Measurements from ENCODE around the gene PCDH15. TPM values are rescaled to one million over a fixed set of nuclear protein-coding genes. Genes with fewer than 3 reads are reported as not detected.

The PCDH15 gene
- total RNA-seq, 1 experiment from 2014 or later, result 0.77 TPM

DNA sequence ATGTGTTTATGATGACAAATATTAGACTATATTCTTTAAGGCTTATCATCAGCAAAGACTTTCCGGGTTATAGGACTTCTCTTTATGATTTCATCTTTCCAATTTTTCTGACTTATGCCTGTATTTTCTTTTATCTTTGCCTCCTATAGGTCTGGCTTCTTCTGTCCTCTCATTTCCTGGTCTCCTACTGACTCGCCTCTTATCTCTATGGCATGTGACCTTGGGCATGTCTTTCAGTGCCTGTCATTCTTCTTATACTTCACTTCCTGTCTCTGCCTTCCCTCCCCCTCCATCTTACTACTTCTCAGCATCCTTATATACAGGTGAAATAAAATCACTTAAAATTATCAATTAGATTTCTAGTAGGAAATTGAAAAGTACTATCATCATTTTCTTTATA is 42.2 kb downstream of the PCDH15 start:
- Histone ChIP-seq H3K36me3 (no peaks in the 10 kb centered on the region), H3K4me1 (no peaks in the 10 kb centered on the region), H3K9me3 (replicated peaks) (no peaks in the 10 kb centered on the region), H3K27ac (no peak overlapping the region), H3K4me3 (no peak overlapping the region), H3K27me3 (no peaks in the 10 kb centered on the region)
- no peak for DNase-seq

DNA sequence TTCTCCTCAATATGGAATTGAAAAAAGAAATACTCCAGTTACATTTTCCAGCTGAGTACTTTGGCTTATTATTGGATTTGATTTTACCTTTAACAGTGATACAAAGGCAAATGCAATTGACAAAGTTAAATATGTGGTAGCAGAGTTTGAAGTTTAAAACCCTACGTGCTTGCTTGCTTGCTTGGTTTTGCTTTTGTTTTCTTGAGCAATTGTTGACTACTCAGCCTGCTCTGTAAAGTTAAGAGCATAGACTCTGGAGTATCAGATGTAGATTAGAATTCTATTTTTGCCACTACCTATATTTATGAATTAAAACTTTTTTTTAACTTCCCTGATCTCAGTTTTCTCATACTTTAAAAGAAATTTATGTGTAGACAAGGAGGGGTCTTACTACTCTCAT is 51.4 kb downstream of the PCDH15 start:
- H3K36me3 ChIP-seq, result no peaks in the 10 kb centered on the region
- H3K27me3 ChIP-seq, result no peaks in the 10 kb centered on the region
- H3K4me1 ChIP-seq, result no peaks in the 10 kb centered on the region
- H3K4me3 ChIP-seq, result no peak overlapping the region
- no peaks in the 10 kb centered on the region for H3K9me3 ChIP-seq (replicated peaks)
- H3K27ac ChIP-seq, result no peak overlapping the region
- DNase-seq, result no peak

DNA sequence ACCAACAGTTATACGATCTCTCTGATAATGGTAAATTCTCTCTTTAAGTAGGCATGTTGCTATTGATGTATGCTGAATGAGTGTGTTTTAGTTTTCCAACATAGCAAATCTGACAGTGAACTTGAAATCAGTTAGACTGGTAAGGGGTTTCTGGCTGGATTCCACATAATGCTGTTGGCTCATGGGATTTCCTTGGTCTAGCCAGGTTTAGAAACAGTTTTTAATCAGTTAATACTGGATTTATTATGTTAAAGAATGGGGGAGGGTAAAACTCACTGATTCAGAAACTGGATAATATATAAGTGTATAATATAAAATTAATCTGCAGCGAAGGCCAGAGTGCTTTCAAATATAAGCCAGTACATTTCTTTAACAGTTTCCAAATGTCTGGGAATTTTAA is 55.6 kb downstream of the PCDH15 start:
- Histone ChIP-seq H3K4me3 (no peak overlapping the region), H3K9me3 (replicated peaks) (no peaks in the 10 kb centered on the region)
- DNase-seq, result no peak

DNA sequence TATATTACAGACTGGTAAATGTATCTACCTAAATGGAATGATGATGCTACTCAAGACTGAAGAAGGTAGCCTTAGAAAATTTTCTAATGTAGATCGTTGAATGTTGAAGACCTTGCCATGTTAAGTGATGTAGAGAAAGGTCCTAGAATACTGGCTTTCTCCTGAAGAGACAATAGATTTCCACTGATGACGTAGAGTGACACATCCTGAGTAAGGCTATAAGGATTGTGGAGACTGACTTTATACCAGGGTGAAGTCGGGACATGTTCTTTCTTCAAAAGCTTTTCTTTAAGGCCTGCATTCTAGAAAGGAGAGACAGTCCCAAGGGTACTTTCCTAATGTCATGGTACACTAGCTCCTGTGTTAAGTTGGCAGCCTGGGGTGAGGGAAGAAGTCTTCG is 58.6 kb downstream of the PCDH15 start:
- no peaks in the 10 kb centered on the region for H3K9me3 ChIP-seq (replicated peaks)
- no peaks in the 10 kb centered on the region for H3K27me3 ChIP-seq
- H3K4me3 ChIP-seq, result no peak overlapping the region
- H3K4me1 ChIP-seq, result no peaks in the 10 kb centered on the region
- no peaks in the 10 kb centered on the region for H3K36me3 ChIP-seq
- DNase-seq, result no peak
- H3K27ac ChIP-seq, result no peak overlapping the region

More for the DNA sequence above, 55.6 kb downstream of the PCDH15 start:
- Histone ChIP-seq H3K27me3 (no peaks in the 10 kb centered on the region), H3K27ac (no peak overlapping the region), H3K4me1 (no peaks in the 10 kb centered on the region), H3K36me3 (no peaks in the 10 kb centered on the region)

DNA sequence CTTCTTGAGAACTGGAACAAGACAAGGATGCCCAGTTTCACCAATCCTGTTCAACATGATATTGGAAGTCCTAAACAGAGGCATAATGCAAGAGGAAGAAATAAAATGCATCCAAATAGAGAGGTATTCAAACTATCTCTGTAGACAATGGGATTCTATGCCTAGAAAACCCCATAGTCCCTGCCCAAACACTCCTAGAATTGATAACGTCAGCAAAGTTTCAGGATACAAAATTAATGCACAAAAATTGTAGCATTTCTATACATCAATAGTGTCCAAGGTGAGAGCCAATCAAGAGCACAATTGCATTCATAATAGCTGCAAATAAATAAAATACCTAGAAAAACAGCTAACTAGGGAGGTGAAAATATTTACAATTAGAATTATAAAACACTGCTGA is 72.5 kb downstream of the PCDH15 start:
- Histone ChIP-seq H3K27ac (no peak overlapping the region), H3K4me3 (no peak overlapping the region), H3K9me3 (replicated peaks) (no peaks in the 10 kb centered on the region), H3K27me3 (no peaks in the 10 kb centered on the region), H3K4me1 (no peaks in the 10 kb centered on the region), H3K36me3 (no peaks in the 10 kb centered on the region)
- no peak for DNase-seq

DNA sequence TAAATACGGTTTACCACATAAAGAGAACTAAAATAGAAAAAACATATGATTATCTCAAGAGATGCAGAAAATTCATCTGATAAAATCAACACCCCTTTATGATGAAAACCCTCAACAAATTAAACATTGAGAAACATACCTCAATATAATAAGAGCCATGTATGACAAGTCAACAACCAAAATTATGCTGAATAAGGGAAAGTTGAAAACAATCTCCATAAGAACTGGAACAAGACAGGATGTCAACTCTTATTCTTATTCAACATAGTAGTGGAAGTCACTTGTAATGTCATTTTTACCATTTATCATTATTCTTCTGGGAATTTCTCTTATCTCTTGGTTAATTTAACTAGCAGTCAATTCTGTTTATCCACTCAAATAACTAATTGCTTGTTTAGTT is 79.0 kb downstream of the PCDH15 start:
- DNase-seq, result no peak
- no peaks in the 10 kb centered on the region for H3K27me3 ChIP-seq
- no peaks in the 10 kb centered on the region for H3K9me3 ChIP-seq (replicated peaks)
- H3K4me3 ChIP-seq, result no peak overlapping the region
- no peak overlapping the region for H3K27ac ChIP-seq
- no peaks in the 10 kb centered on the region for H3K36me3 ChIP-seq
- no peaks in the 10 kb centered on the region for H3K4me1 ChIP-seq

DNA sequence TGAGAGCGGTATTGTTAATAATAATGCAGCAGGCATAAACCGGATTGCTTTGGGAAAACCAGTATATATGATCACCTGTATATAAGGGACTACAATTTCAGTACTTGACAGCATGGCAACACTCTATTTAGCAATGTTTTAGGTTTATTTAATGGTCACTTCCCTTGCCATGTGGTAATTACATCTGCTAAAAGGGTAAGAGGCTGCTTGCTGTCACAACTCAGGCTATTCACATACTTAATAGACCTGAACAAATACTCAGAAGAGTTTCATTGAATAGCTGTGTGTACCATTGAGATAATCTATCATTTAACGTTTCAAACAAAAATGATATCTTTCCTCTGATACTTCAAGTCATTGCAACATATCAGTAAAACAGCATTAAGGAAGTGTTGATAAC is 90.1 kb downstream of the PCDH15 start:
- no peak overlapping the region for H3K4me3 ChIP-seq
- no peaks in the 10 kb centered on the region for H3K27me3 ChIP-seq
- no peak overlapping the region for H3K27ac ChIP-seq
- no peaks in the 10 kb centered on the region for H3K4me1 ChIP-seq
- DNase-seq, result no peak
- no peaks in the 10 kb centered on the region for H3K36me3 ChIP-seq
- H3K9me3 ChIP-seq (replicated peaks), result no peaks in the 10 kb centered on the region

DNA sequence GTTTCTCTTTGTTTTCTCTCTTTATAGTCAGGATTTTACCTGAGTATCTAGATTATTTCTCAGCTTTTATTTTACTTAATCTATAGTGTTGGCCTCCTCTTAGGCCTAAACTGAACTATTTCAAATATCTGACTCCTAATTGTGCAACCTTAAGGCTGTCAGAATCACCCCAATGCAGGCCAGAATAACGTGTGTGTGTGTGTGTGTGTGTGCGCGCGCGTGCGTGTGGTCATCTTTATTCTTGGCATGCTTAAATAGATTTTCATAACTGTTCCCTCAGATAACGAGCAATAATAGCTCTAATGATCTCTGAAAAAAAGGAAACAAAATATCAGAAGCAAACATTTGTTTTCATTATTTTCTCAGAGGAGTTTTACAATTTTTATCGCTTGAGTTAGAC is 92.4 kb downstream of the PCDH15 start:
- no peaks in the 10 kb centered on the region for H3K4me1 ChIP-seq
- H3K27me3 ChIP-seq, result no peaks in the 10 kb centered on the region
- DNase-seq, result no peak
- no peak overlapping the region for H3K27ac ChIP-seq
- no peaks in the 10 kb centered on the region for H3K9me3 ChIP-seq (replicated peaks)
- no peak overlapping the region for H3K4me3 ChIP-seq
- no peaks in the 10 kb centered on the region for H3K36me3 ChIP-seq

DNA sequence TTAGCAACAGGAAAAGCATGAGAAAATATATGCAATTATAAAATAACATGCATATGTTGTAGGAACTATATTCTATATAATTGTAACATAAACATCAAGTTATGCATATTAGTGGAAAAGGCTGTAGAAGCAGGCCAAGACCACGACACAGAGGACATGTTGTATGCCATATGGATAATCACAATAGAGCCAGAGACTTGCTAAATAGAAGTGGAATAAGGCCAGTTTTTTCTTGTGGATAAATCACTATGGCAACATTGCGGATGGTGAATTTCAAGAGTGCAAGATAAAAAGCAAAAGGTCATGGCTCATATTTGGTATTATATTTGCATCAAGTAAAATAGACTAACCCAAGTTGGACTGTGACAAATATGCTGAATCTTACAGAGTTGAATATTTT is 93.0 kb downstream of the PCDH15 start:
- Histone ChIP-seq H3K27me3 (no peaks in the 10 kb centered on the region), H3K27ac (no peak overlapping the region), H3K4me1 (no peaks in the 10 kb centered on the region), H3K4me3 (no peak overlapping the region), H3K36me3 (no peaks in the 10 kb centered on the region), H3K9me3 (replicated peaks) (no peaks in the 10 kb centered on the region)
- DNase-seq, result no peak

DNA sequence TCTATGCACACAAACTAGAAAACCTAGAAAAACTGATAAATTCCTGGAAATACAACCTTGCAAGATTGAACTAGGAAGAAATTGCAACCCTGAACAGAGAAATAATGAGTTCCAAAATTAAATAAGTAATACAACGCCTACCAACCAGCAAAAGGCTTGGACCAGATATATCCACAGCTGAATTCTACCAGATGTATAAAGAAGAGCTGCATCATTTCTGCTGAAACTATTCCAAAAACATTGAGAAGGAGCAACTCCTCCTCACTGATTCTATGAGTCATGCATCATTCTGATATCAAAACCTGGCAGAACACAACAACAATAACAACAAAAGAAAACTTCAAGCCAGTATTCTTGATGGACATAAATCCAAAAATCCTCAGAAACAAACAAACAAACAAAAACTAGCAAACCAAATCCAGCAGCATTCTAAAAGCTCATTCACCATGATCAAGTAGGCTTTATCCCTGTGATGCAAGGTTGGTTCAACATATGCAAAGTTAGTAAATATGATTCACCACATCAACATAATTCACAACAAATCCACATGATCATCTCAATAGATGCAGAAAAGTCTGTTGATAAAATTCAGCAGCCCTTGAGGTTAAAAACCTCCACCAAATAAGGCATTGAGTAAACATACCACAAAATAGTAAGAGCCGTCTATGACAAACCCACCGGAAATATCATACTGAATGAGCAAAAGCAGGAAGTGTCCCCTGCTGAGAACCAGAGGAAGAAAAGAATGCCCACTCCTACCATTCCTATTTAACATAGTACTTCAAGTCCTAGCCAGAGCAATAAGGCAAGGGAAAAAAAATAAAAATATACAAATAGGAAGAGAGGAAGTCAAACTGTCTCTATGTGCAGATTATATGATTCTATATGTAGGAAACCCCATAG is 98.2 kb downstream of the PCDH15 start:
- Histone ChIP-seq H3K36me3 (no peaks in the 10 kb centered on the region), H3K4me1 (no peaks in the 10 kb centered on the region), H3K9me3 (replicated peaks) (no peaks in the 10 kb centered on the region), H3K27me3 (no peaks in the 10 kb centered on the region), H3K4me3 (no peak overlapping the region), H3K27ac (no peak overlapping the region)
- no peak for DNase-seq

DNA sequence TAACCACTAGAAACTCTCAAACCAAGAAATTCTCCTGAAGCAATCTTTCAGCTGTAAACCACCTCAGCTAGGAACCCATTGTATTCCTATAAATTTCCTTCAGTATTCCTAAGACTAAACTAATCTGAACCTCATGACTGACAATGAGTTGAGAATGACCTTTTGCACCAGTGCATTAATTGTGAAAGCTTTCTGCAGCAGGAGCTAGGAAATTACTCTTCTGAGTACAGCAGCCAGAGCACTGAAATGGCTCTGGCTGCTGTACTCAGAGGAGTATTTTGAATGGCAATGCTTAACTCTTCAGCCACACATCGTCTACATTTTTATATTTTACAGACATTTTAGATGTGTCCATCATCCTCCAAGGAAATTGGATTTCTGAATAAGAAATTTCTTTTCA is 109.7 kb downstream of the PCDH15 start:
- Histone ChIP-seq H3K4me3 (no peak overlapping the region), H3K27me3 (no peaks in the 10 kb centered on the region), H3K27ac (no peak overlapping the region), H3K4me1 (no peaks in the 10 kb centered on the region), H3K9me3 (replicated peaks) (no peaks in the 10 kb centered on the region), H3K36me3 (no peaks in the 10 kb centered on the region)
- DNase-seq, result no peak

DNA sequence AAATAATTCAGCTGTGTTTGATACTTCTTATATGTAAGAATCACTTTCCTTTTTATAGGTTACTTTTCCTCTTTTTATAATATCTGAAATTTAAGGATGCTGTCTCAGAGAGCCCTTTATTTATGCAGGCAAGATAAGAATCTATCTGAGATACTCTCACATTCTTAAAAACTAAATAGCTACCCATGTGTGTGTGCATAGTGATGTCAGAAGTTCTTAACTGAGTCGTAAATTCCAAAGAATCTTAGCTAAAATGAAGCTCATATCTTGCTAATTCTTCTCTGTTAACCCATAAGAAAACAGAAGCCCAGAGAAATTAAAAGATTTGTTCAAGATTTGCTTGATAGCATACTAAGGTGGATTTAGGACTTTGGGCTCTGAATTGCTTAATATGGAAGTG is 118.5 kb downstream of the PCDH15 start:
- Histone ChIP-seq H3K36me3 (no peaks in the 10 kb centered on the region), H3K4me3 (no peak overlapping the region), H3K9me3 (replicated peaks) (no peaks in the 10 kb centered on the region), H3K27ac (no peak overlapping the region), H3K4me1 (no peaks in the 10 kb centered on the region), H3K27me3 (no peaks in the 10 kb centered on the region)
- DNase-seq, result no peak

DNA sequence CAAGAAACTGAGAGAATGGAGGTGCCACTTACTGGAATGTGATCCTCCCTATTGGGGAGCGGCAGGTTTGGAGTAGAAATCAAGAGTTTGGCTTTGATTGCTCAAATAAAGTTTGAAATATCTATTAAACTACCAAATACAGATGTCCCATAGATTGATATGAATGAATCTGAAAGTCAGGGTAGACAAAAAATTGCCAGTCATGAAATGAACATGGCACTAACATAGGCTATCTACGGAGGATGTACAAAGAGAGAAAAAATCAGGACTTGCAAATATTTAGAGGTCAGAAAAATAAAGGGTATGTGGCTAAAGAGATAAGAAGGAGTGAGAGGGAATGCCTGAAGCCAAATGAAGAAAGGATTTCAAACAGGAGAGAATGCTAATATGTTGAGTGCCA is 119.9 kb downstream of the PCDH15 start:
- no peaks in the 10 kb centered on the region for H3K27me3 ChIP-seq
- H3K9me3 ChIP-seq (replicated peaks), result no peaks in the 10 kb centered on the region

DNA sequence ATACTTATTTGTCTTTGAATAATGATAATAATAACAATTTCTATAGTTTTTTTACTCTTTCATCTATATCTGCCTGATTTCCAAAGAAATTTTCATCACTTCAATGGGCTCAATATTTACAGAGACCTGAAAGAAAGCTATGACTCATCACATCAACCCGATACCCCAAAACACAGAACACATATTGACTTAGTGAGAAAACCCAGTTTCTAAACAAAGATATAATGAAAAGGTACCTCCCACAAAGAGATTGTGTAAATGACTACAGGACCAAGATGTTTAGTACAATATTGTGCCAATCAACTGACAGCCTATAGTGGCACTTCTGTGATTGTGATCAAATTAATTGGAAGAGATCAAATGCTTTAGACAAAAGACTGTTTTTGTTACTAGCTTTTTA is 133.9 kb downstream of the PCDH15 start:
- no peak overlapping the region for H3K27ac ChIP-seq
- no peak for DNase-seq
- no peaks in the 10 kb centered on the region for H3K36me3 ChIP-seq
- no peaks in the 10 kb centered on the region for H3K27me3 ChIP-seq
- H3K4me1 ChIP-seq, result no peaks in the 10 kb centered on the region
- no peaks in the 10 kb centered on the region for H3K9me3 ChIP-seq (replicated peaks)
- no peak overlapping the region for H3K4me3 ChIP-seq

More for the DNA sequence above, 119.9 kb downstream of the PCDH15 start:
- no peaks in the 10 kb centered on the region for H3K36me3 ChIP-seq
- no peaks in the 10 kb centered on the region for H3K4me1 ChIP-seq
- no peak for DNase-seq
- H3K27ac ChIP-seq, result no peak overlapping the region
- H3K4me3 ChIP-seq, result no peak overlapping the region

DNA sequence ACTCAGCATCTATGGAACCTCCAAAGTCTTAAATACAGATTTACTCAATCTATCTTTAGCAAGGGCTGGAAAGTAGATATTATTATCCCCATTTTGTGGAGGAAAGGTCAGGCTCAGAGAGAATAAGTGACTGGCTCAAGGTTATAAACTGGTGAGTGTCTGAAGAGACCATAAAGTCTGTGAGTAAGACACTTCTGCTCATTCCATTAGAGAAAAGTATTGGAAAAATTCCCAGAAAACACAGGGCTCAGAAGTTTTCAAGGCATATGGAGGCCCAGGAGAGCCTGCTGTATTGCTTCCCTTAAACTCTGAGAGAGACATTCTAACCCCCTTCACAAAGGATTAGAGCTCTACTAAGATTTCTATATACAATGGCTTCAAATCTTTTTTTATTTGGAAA is 134.8 kb downstream of the PCDH15 start:
- DNase-seq, result no peak
- H3K36me3 ChIP-seq, result no peaks in the 10 kb centered on the region
- no peak overlapping the region for H3K27ac ChIP-seq
- no peak overlapping the region for H3K4me3 ChIP-seq
- no peaks in the 10 kb centered on the region for H3K27me3 ChIP-seq
- no peaks in the 10 kb centered on the region for H3K4me1 ChIP-seq
- no peaks in the 10 kb centered on the region for H3K9me3 ChIP-seq (replicated peaks)

DNA sequence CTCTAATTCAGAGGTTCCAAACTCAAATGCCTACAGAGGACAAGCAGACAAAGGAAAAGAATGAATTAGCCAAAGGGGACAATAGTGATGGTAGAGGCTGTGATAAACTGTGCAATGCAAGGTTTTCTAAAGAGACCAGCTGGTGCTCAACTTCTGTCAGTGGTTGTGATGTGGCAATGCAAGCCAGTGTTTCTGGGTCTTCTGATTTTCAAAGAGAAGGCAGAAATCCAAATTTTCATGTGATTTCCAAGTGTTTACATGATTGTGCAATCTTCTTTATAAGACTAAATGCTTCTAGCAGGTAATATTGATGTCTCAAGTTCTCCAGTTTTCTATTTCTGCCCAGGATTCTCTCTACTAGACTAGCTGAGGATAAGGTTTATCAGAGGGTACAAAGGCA is 135.9 kb downstream of the PCDH15 start:
- H3K4me3 ChIP-seq, result no peak overlapping the region
- no peaks in the 10 kb centered on the region for H3K9me3 ChIP-seq (replicated peaks)
- H3K4me1 ChIP-seq, result no peaks in the 10 kb centered on the region
- no peak for DNase-seq
- no peaks in the 10 kb centered on the region for H3K27me3 ChIP-seq
- H3K36me3 ChIP-seq, result no peaks in the 10 kb centered on the region
- H3K27ac ChIP-seq, result no peak overlapping the region

All from SJCRH30 (cell line).